Activated CD4-positive, alpha-beta T cell treated with anti-CD3 and anti-CD28 coated beads for 36 hours (primary cell): ENCODE results near the gene INSR. TPM values are rescaled to one million over a fixed set of nuclear protein-coding genes. Genes with fewer than 3 reads are reported as not detected.
"Not testable (repeated sequence)": the region's sequence is repeated elsewhere in the genome, so short reads cannot be mapped to it uniquely, and the experiment has no call there.

Experiments
- ATAC-seq: fragments of 200-7000 bp; cut with Tn5 transposase; one replicate; pipeline ENCODE4 v1.10.0; 2021; ENCODE audit warnings: mild to moderate bottlenecking, moderate library complexity
- CTCF ChIA-PET: fragments of 350-600 bp; sonication (Branson Sonifier 250); formaldehyde crosslinking; loops from one replicate; lab custom pipeline; 2021; ENCODE audit warnings: antibody characterized with exemption; lab: Charles Lee
- POLR2A ChIA-PET: fragments of 350-600 bp; sonication (Branson Sonifier 250); formaldehyde crosslinking; loops from one replicate; lab custom pipeline; 2021; ENCODE audit warnings: antibody characterized with exemption, inconsistent platforms; lab: Charles Lee
- DNase-seq: peaks from one replicate; pipeline ENCODE4 v3.0.0-alpha.2; 2020
- H3K27ac Mint-ChIP-seq: one replicate; pipeline ENCODE4 v1.8.0; 2021; ENCODE audit warnings: mixed read lengths
- H3K27me3 Mint-ChIP-seq: one replicate; pipeline ENCODE4 v1.8.0; 2021; ENCODE audit warnings: mixed read lengths
- H3K36me3 Mint-ChIP-seq: one replicate; pipeline ENCODE4 v1.8.0; 2021; ENCODE audit warnings: low read depth, mixed read lengths
- H3K4me1 Mint-ChIP-seq: one replicate; pipeline ENCODE4 v1.8.0; 2021; ENCODE audit warnings: mixed read lengths
- H3K4me3 Mint-ChIP-seq: one replicate; pipeline ENCODE4 v1.8.0; 2021; ENCODE audit warnings: mild to moderate bottlenecking, moderate library complexity, mixed read lengths
- H3K9me3 Mint-ChIP-seq: one replicate; pipeline ENCODE4 v1.8.0; 2021; ENCODE audit warnings: low read depth, mixed read lengths
- intact Hi-C, 2 experiments: fragments of 100-400 bp; cut with DNase I in 1 of 2; cut with micrococcal nuclease in 1 of 2; formaldehyde crosslinking; loops; one replicate each; pipeline versions ENCODE4 v1.14.2 to v1.15.1; 2022 to 2024; cut with DNase I, micrococcal nuclease
- total RNA-seq, 2 experiments: library from RNA; stranded (reverse); gene quantifications; one replicate each; pipeline ENCODE4 v1.2.3, GENCODE V29; 2021

INSR gene
- total RNA-seq, 2 experiments from 2014 or later: 3.5 to 4.2 TPM

DNA sequence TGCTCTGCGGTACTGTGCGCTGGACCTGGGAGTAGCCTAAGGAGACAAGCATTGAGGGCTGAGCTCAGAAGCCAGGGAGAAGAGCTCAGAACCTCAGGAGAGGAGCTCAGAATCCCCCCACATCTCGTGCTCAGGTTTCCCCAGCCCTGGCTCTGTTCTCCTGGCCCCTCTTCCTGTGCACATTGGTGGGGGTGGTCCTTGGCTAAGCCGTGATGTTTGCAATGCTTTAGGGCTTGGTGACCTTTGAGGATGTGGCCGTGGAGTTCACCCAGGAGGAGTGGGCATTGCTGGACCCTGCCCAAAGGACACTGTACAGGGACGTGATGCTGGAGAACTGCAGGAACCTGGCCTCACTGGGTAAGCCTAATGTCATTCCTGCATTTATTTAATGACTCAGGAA is 218.1 kb downstream of the INSR start:
- intact Hi-C loops: no loop called here
- CTCF ChIA-PET: no interaction called here
- DNase-seq: no peak
- H3K36me3 Mint-ChIP-seq: peaks cover 91% of the 10 kb centered on the region
- H3K27ac Mint-ChIP-seq: no peak overlapping the region
- ATAC-seq: no peak
- no peak overlapping the region for H3K4me3 Mint-ChIP-seq
- peaks cover 8% of the 10 kb centered on the region for H3K4me1 Mint-ChIP-seq
- POLR2A ChIA-PET: no interaction called here
- peaks cover 34% of the 10 kb centered on the region for H3K9me3 Mint-ChIP-seq
- no peaks in the 10 kb centered on the region for H3K27me3 Mint-ChIP-seq

DNA sequence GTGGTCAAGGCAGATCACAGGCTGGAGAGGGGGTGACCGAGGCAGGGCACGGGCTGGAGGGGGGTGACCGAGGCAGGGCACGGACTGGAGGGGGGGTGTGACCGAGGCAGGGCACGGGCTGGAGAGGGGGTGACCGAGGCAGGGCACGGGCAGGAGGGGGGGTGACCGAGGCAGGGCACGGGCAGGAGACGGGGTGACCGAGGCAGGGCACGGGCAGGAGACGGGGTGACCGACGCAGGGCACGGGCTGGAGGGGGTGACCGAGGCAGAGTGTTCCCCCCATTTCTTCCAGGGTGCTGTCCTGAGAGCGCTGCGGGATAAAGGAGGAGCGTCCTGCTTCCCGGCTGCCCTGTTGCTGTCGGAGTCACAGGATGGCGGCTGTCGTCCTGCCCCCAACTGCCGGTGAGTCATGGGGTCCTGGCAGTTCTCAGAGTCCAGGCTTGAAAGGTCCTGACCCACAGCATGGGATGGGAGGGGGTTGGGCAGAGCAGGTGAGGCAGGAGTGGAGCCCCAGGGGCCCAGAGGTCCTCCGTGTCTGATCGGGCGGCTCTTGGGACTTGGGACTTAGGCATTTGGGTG is 219.4 kb downstream of the INSR start:
- no peak for ATAC-seq
- CTCF ChIA-PET: no interaction called here
- Mint-ChIP-seq H3K27ac (no peak overlapping the region), H3K4me3 (no peak overlapping the region), H3K9me3 (peaks cover 26% of the 10 kb centered on the region), H3K27me3 (no peaks in the 10 kb centered on the region), H3K36me3 (peaks cover 87% of the 10 kb centered on the region), H3K4me1 (peaks cover 13% of the 10 kb centered on the region)
- POLR2A ChIA-PET: no interaction called here
- intact Hi-C loops: no loop called here
- no peak for DNase-seq

DNA sequence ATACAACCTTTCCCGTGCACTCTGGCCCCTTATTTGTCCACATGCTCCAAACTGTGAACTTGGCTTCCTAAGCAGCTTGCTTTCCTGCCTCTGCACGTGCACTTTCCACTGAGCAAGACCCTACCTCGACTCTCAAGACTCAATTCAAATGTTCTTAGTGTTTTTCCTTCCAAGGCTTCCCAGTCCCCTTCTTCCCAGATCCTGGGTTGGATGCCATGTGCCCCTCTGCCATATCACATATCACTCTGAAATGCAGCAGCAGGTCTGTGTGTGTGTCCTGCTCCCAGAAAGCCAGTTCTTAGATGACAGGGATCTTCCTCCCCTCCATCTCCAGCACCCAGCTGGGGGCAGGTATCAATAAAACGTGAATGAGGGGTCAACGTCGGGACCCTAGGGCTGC is 221.7 kb downstream of the INSR start:
- Mint-ChIP-seq H3K36me3 (peaks cover 65% of the 10 kb centered on the region), H3K27me3 (no peaks in the 10 kb centered on the region), H3K4me3 (peak overlapping the region; percentile 6), H3K27ac (no peak overlapping the region), H3K4me1 (peaks cover 17% of the 10 kb centered on the region), H3K9me3 (peaks cover 11% of the 10 kb centered on the region)
- ChIA-PET CTCF (no interaction called here), POLR2A (no interaction called here)
- ATAC-seq: no peak
- no peak for DNase-seq
- intact Hi-C loops: no loop called here

DNA sequence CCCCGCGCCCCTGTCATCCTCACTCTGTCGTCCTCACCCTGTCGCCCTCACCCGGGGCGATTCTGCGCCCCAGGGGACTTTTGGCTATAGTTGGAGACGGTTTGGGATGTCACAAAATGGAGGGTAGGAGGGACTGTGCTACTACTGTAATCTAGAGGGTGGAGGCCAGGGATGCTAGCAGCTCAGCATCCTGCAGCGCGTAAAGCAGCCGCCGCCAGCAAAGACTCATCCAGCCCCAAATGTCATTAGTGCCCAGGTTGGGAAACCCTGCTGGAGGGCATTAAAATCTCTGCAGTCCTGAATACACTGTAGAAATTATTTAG is 224.3 kb downstream of the INSR start:
- H3K27ac Mint-ChIP-seq: peak overlapping the region; percentile 77
- intact Hi-C loops: loop anchor here in 1 of 2 experiments (1.0 kb wide), 2 partner anchors 29 to 303 kb away; partner anchors contain the start of gene SH2D3A
- peak overlapping the region; percentile 90 for H3K4me3 Mint-ChIP-seq
- H3K9me3 Mint-ChIP-seq: peaks cover 2% of the 10 kb centered on the region
- ChIA-PET CTCF (interaction anchor here (0.5 to 1.9 kb wide), 4 partner anchors 30 to 106 kb away, joined by 3 to 6 read pairs (median 6); no protein-coding TSS in a partner anchor), POLR2A (interaction anchor here (0.5 to 1.2 kb wide), 3 partner anchors 29 to 275 kb away, joined by 3 to 8 read pairs (median 6); no protein-coding TSS in a partner anchor)
- DNase-seq: no peak
- H3K36me3 Mint-ChIP-seq: peaks cover 39% of the 10 kb centered on the region
- ATAC-seq: peak; percentile 24
- H3K4me1 Mint-ChIP-seq: peaks cover 17% of the 10 kb centered on the region
- H3K27me3 Mint-ChIP-seq: no peaks in the 10 kb centered on the region

- CTCF ChIA-PET: interaction anchor here (0.7 to 1.9 kb wide), 4 partner anchors 30 to 285 kb away, joined by 3 to 6 read pairs (median 6); no protein-coding TSS in a partner anchor
- Mint-ChIP-seq H3K36me3 (peaks cover 33% of the 10 kb centered on the region), H3K4me1 (peaks cover 17% of the 10 kb centered on the region), H3K4me3 (peak within 1 kb of the TSS; percentile 90), H3K27ac (peak within 1 kb of the TSS; percentile 77), H3K9me3 (peaks cover under 1% of the 10 kb centered on the region), H3K27me3 (no peaks in the 10 kb centered on the region)
- DNase-seq (peak; percentile 100), ATAC-seq (peak; percentile 96)
- POLR2A ChIA-PET: interaction anchor here (0.6 to 1.2 kb wide), 3 partner anchors 30 to 276 kb away, joined by 3 to 8 read pairs (median 3); no protein-coding TSS in a partner anchor
- intact Hi-C loops: loop anchor here in 1 of 2 experiments (1.0 kb wide), 2 partner anchors 30 to 302 kb away; partner anchors contain the start of gene SH2D3A
These were observed 224.9 kb downstream of the INSR start, which contains the start of gene ZNF557 for GRCh38 chr19:7069042-7069903. Gene ZNF557 (plus strand): TSS chr19:7069703. CDS start chr19:7075075, 5,372 bp downstream.

DNA sequence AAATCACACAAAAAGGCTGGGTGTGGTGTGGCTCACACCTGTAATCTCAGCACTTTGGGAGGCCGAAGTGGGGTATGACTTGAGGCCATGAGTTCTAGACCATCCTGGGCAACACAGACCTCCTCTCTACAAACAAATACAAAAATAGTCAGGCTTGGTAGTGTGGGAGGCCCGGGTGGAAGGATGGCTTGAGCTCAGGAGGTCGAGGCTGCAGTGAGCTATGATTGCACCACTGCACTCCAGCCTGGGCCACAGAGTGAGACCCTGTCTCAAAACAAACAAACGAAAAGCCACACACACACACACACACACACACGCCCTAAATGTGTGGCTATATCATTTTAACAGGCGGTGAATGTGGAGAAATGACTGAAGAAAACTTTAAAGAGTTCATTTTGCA is 225.6 kb downstream of the INSR start:
- no peak for DNase-seq
- Mint-ChIP-seq H3K27ac (peak overlapping the region; percentile 77), H3K9me3 (no peaks in the 10 kb centered on the region), H3K4me3 (peak overlapping the region; percentile 90), H3K36me3 (peaks cover 27% of the 10 kb centered on the region), H3K4me1 (peaks cover 17% of the 10 kb centered on the region), H3K27me3 (no peaks in the 10 kb centered on the region)
- ChIA-PET CTCF (interaction anchor here (1.8 to 1.9 kb wide), 2 partner anchors 31 to 105 kb away, joined by 6 read pairs; no protein-coding TSS in a partner anchor), POLR2A (interaction anchor here (0.6 to 1.2 kb wide), 2 partner anchors 31 to 69 kb away, joined by 3 to 8 read pairs; no protein-coding TSS in a partner anchor)
- intact Hi-C loops: no loop called here
- ATAC-seq: no peak

- Mint-ChIP-seq H3K9me3 (no peaks in the 10 kb centered on the region), H3K27ac (no peak overlapping the region), H3K27me3 (no peaks in the 10 kb centered on the region), H3K36me3 (peaks cover 22% of the 10 kb centered on the region), H3K4me3 (no peak overlapping the region), H3K4me1 (peaks cover 16% of the 10 kb centered on the region)
- intact Hi-C loops: no loop called here
- CTCF ChIA-PET: interaction anchor here (0.7 kb wide), 1 partner anchor 208 kb away, joined by 3 read pairs; no protein-coding TSS in a partner anchor
- DNase-seq (no peak), ATAC-seq (no peak)
- POLR2A ChIA-PET: interaction anchor here (0.7 kb wide), 1 partner anchor 554 kb away, joined by 3 read pairs; no protein-coding TSS in a partner anchor
These were observed 226.5 kb downstream of the INSR start for GRCh38 chr19:7067716-7068115.

DNA sequence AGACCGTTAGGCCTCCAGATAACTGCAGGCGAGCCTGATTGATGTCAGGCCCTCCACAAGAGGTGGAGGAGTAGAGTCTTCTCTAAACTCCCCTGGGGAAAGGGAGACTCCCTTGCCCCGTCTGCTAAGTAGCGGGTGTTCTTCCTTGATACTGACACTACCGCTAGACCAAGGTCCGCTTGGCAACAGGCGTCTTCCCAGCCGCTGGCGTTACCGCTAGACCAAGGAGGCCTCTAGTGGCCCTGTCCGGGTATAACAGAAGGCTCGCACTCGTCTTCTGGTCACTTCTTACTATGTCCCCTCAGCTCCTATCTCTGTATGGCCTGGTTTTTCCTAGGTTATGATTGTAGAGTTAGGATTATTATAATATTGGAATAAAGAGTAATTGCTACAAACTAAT is 227.1 kb downstream of the INSR start:
- H3K4me3 Mint-ChIP-seq, intact Hi-C loops, H3K27ac Mint-ChIP-seq, H3K9me3 Mint-ChIP-seq, ATAC-seq, H3K27me3 Mint-ChIP-seq: not testable (repeated sequence)
- ChIA-PET POLR2A (interaction anchor here (0.7 kb wide), 1 partner anchor 554 kb away, joined by 3 read pairs; no protein-coding TSS in a partner anchor), CTCF (interaction anchor here (0.7 kb wide), 1 partner anchor 208 kb away, joined by 3 read pairs; no protein-coding TSS in a partner anchor)
- peaks cover 16% of the 10 kb centered on the region for H3K36me3 Mint-ChIP-seq
- peak; percentile 42 for DNase-seq
- peaks cover 12% of the 10 kb centered on the region for H3K4me1 Mint-ChIP-seq

DNA sequence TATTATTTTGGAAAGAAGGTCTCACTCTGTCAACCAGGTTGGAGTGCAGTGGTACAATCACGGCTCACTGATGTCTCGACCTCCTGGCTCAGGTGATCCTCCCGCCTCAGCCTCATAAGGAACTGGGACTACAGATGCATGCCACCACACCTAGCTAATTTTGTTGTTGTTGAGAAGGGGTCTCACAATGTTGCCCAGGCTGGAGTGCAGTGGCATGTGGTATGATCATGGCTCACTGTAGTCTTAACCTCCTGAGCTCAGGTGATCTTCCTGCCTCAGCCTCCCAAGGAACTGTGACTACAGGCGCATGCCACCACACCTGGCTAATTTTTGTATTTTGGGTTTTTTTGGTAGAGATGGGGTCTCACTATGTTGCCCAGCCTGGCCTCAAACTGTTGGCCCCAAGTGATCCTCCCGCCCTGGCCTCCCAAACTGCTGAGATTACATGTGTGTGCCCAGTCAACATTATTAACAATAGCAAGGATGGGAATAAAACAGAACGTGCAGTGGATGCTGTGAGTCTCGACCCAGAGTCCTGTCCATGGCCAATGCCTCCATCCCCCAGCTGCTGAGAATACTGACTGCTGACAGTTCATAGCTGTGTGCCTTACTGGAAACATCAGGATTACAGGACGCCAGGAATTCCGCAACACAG is 230.3 kb downstream of the INSR start:
- intact Hi-C loops: no loop called here
- POLR2A ChIA-PET: no interaction called here
- Mint-ChIP-seq H3K27me3 (no peaks in the 10 kb centered on the region), H3K36me3 (no peaks in the 10 kb centered on the region), H3K4me1 (peaks cover 2% of the 10 kb centered on the region), H3K4me3 (no peak overlapping the region), H3K9me3 (no peaks in the 10 kb centered on the region), H3K27ac (no peak overlapping the region)
- peak; percentile 33 for DNase-seq
- CTCF ChIA-PET: interaction anchor here (0.7 kb wide), 1 partner anchor 56 kb away, joined by 3 read pairs; no protein-coding TSS in a partner anchor
- peak; percentile 55 for ATAC-seq

- Mint-ChIP-seq H3K27ac (no peak overlapping the region), H3K4me3 (no peak overlapping the region), H3K4me1 (no peaks in the 10 kb centered on the region), H3K36me3 (no peaks in the 10 kb centered on the region), H3K27me3 (no peaks in the 10 kb centered on the region), H3K9me3 (no peaks in the 10 kb centered on the region)
- intact Hi-C loops: no loop called here
- POLR2A ChIA-PET: no interaction called here
- ATAC-seq (peak; percentile 57), DNase-seq (no peak)
- CTCF ChIA-PET: interaction anchor here (0.5 to 1.0 kb wide), 2 partner anchors 50 to 1291 kb away, joined by 3 read pairs; no protein-coding TSS in a partner anchor
These were observed 230.9 kb downstream of the INSR start for GRCh38 chr19:7063339-7063738.
